Umbilical cord (tissue), 2 donors: ENCODE results near the gene TOP2B. TPM values are rescaled to one million over a fixed set of nuclear protein-coding genes. Genes with fewer than 3 reads are reported as not detected.

ENCODE experiments used
- DNase-seq: peaks from one replicate; pipeline ENCODE4 v3.0.0-alpha.2; 2015; ENCODE audit warnings: low spot score
- total RNA-seq: library from RNA; depleted of rRNA; stranded (reverse); fragments of >200 nt; gene quantifications from one replicate; pipeline ENCODE4 v1.2.3, GENCODE V29; 2014; ENCODE audit warnings: low replicate concordance; ENCODE audit not compliant: insufficient read depth

Gene TOP2B
- total RNA-seq, 1 donor from 2014 or later: 106 TPM

DNA sequence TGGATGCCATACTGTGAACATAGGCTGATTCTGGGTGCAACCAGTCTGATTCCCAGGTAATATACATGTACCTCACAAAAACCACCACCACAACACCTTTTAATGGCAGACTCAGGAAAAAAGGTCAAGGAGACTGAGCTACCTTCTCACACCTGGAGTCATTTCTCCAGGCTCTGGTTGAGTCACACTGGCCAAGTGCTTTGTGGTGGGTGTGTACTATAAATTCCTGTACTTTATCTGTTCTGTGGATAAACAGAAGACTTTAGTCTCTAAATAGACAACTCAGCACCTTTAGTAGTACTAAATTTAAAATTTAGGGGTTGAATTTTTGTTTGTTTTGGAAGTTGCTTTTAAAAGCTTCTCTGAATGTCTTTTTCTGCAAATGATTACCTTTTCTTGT is 46.7 kb downstream of the TOP2B start:
- no peak for DNase-seq

GRCh38 chr3:25611193-25611592 is 53.5 kb downstream of the TOP2B start:
- no peak for DNase-seq

GRCh38 chr3:25610779-25611178 is 53.9 kb downstream of the TOP2B start:
- no peak for DNase-seq

- no peak for DNase-seq
Measured at GRCh38 chr3:25610167-25610566, 54.5 kb downstream of the TOP2B start.

DNA sequence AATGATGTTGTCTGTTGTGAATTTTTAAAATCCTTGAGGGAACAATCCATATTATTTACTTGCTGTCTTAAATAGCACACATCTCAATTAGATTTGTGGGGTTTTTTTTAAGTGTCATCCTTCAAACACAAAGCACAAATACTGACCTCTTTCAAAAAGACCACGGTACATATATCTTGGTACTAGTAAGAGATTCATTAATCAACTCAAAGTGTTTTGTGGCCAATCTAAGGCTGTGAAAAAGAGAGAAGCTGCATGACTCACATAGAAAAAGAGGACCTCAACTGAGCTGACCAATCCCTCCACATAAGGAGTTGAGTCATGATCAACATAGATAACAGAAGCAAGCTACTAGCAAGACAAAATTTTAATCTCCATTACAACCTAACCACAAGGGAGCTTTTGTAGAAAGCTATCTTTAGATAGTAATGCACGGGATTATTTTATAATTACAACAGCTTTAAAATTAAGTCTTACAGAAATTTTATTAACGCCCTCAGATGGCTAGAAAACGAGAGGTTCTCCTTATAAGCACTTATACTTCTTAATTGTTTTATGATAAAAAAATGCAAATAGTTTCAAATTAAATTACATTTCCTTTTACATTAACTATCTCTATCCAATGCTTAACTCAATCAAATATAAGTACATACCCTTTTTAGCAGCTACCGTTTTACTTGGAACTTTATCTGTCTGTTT is 60.5 kb downstream of the TOP2B start:
- DNase-seq: peak; percentile 35

- DNase-seq: no peak
Measured at GRCh38 chr3:25603703-25604102, 61.0 kb downstream of the TOP2B start.

- DNase-seq: no peak
Measured at GRCh38 chr3:25597535-25598101, 67.1 kb downstream of the TOP2B start.

- peak; percentile 69 for DNase-seq
Measured at GRCh38 chr3:25594007-25594502, 70.7 kb downstream of the TOP2B start.

DNA sequence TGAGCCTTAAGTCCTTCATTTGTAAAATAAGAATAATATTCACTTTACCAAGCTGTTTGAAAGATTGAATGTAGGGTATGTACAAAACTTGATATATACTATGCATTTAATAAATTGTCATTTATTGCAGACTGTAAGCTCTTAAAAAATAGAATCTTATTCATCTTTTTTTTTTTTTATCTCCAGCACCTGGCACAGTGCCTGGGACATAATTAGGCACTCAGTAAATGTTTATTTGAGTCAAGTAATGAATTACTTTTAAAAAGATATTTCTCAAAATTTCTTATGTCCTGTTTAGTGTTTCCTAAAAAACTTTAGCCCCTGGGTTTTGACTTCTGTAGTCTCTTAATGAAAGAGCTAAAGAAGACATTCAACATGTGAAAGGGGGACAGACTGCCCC is 71.7 kb downstream of the TOP2B start:
- DNase-seq: no peak

- peak; percentile 82 for DNase-seq
Measured at GRCh38 chr3:25592510-25592968, 72.2 kb downstream of the TOP2B start.

DNA sequence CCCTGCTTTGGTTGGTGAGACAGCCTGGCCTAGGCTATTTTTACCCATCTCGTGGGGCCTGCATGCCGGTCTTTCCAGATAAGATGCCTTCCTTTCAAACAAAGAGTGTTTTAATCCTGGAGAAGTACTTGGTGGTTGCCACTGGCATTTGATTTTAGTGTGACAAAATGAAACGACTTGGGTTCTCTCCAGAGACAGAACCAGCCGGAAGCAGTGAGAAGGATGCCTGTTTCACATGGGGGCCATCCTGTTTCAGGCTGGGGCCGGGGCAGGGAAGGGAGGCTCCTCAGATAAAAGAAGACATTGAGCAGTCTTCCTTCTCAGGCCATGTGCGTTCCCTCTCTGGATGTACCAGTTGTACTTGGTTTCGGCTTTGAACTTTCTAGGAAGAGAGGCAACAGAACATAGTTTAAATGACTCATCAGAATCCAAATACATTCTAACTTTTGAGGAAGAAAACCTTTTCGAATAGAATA is 74.9 kb downstream of the TOP2B start:
- peak; percentile 87 for DNase-seq

DNA sequence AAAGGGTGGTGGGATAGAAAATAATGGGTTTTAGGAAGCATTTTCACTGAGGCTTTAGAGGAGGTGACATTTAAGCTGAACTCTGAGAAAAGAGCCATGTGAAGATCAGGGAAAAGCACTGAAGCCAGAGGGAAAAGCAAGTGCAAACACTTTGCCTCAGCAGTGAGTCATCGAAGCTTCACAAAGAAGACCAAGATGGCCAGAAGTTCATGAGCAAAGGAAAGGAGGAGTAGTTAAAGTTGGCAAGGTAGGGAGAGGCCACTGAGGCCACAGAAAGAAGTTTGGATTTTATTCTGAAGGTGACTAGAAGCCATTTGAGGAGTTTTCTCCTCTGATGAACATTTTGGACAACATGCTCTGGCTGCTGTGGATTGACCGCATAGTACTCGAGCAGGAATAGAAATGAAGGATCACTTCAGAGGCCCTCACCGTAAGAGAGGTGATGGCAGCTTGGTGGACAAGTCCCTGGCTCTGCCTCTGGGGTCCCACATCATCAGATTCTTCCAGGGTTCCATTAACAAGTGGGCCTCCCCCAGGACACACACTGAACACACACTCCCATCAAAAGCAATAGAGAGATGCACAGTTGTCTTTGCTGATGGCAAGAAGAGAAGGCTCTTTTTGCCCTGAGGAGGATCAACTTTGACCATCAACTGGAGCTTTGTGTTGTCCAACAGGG is 75.5 kb downstream of the TOP2B start:
- no peak for DNase-seq

GRCh38 chr3:25588441-25589103 is 76.1 kb downstream of the TOP2B start:
- DNase-seq: no peak

GRCh38 chr3:25587975-25588374 is 76.7 kb downstream of the TOP2B start:
- no peak for DNase-seq

- no peak for DNase-seq
Measured at GRCh38 chr3:25587526-25587925, 77.2 kb downstream of the TOP2B start.

- DNase-seq: no peak
Measured at GRCh38 chr3:25587094-25587493, 77.6 kb downstream of the TOP2B start.

- no peak for DNase-seq
Measured at GRCh38 chr3:25586553-25586952, 78.2 kb downstream of the TOP2B start.

- no peak for DNase-seq
Measured at GRCh38 chr3:25586167-25586505, 78.6 kb downstream of the TOP2B start.

DNA sequence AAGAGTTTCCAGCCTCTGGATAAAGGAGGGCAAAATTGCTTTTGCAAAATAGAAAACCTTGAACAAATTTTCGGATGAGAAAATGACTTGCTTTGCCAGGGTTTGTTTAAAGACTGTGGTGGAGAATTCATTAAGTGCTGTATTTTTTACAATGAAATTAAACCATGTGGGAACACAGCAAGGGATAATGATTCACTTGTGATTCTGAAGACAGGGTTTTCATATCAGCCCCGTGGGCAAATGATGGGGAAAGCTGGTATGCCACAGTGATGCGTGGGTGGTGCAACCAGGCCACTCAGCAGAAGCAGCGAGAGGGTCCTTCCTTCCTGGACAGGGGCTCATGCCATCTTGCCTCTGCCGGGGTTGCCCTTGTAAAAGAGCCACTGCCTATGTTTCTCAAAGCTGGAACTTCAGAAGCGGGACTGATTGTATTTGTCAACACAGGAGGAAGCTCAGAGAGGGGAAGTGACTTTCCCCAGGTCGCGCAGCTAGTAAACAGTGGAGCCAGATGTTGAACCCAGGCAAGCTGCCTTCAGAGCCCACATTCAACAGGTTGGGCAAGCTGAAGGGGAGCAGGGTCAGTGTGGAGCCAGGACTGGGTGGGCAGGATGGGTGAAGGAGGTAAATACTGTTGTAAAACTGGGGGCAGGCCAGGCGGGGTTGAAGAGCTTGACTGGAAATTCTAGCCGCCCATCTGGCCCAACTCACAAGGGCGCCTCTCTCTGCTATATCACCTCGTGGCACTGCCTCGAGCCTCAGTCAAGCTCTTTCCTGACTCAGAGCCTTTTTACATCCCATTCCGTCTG is 79.1 kb downstream of the TOP2B start:
- DNase-seq: no peak

- DNase-seq: no peak
Measured at GRCh38 chr3:25584011-25584789, 80.5 kb downstream of the TOP2B start.

GRCh38 chr3:25583343-25583742 is 81.4 kb downstream of the TOP2B start:
- DNase-seq: no peak
